ENCODE data around the gene DDX24.

DNA sequence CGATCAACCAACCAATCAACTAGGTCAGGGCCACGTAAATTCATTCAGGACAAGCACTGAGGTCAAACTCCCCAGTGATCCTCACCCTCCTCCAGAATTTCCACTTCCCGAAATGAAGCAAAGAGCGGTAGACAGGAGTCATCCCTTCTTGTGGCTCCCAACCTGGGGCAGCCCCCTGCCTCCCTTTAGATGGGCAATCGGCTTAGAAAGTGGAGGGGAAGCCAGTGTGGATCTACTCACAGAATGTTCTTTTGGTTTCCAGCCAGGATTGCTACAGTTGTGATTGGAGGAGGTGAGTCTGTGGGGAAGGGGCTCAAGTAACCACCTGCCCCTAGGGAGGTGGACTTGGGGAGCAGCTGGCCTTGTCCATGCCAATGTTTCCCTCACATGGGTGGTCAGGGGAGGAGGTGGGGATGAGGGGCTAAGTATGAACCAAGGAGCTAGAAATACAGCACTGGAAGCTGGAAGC is 33.6 kb upstream of the DDX24 start:
- TF ChIP-seq EZH2 (IDR thresholded peaks at IDR 0.05) (no peak), POLR2AphosphoS5 (IDR thresholded peaks at IDR 0.05; ENCODE audit: borderline replicate concordance, low read depth, low read length) (no peak), FOXP2 (optimal IDR thresholded peaks at IDR 0.05; ENCODE audit: control extremely low read depth, extremely low read length, insufficient read depth) (no peak)

Measured in SK-N-MC (cell line).